Trophoblast cell (in vitro differentiated cells and primary cell): Measurements from ENCODE around the gene AGER.
A peak's percentile ranks its signal among the peaks of the same experiment; 100 is the strongest.

Experiments
- DNase-seq, 2 donors: peaks; one replicate each; pipeline ENCODE4 v3.0.0-alpha.2; 2016
- H2AFZ ChIP-seq: 2 replicates; pipeline ENCODE4 v1.6.1; 2013; ENCODE audit warnings: low read length, moderate library complexity, mild to moderate bottlenecking; ENCODE audit not compliant: insufficient read depth, poor library complexity
- H2AK5ac ChIP-seq: 2 replicates; pipeline ENCODE4 v1.6.1; 2013; ENCODE audit warnings: mild to moderate bottlenecking, low read length
- H2BK120ac ChIP-seq: 2 replicates; pipeline ENCODE4 v1.6.1; 2013; ENCODE audit warnings: low read length, mild to moderate bottlenecking, moderate library complexity; ENCODE audit not compliant: insufficient read depth, poor library complexity
- H2BK12ac ChIP-seq: 2 replicates; pipeline ENCODE4 v1.6.1; 2013; ENCODE audit warnings: mild to moderate bottlenecking, low read length, moderate library complexity
- H2BK5ac ChIP-seq: 2 replicates; pipeline ENCODE4 v1.6.1; 2013; ENCODE audit warnings: low read length, low read depth, moderate library complexity, mild to moderate bottlenecking; ENCODE audit not compliant: poor library complexity
- H3K14ac ChIP-seq: 2 replicates; pipeline ENCODE4 v1.6.1; 2013; ENCODE audit warnings: mild to moderate bottlenecking, low read length
- H3K18ac ChIP-seq: 2 replicates; pipeline ENCODE4 v1.6.1; 2013; ENCODE audit warnings: mild to moderate bottlenecking, low read length
- H3K23ac ChIP-seq: 2 replicates; pipeline ENCODE4 v1.6.1; 2013; ENCODE audit warnings: low read length
- H3K27ac ChIP-seq: 2 replicates; pipeline ENCODE4 v1.5.1; 2013; ENCODE audit warnings: low read depth, mild to moderate bottlenecking, inconsistent platforms, low read length, moderate library complexity
- H3K27me3 ChIP-seq: 2 replicates; pipeline ENCODE4 v1.6.1; 2013; ENCODE audit warnings: inconsistent platforms, mild to moderate bottlenecking, low read length, moderate library complexity; ENCODE audit not compliant: insufficient read depth
- H3K36me3 ChIP-seq, 2 experiments: 1 replicate in 1 of 2; 2 replicates in 1 of 2; pipeline ENCODE4 v1.6.1; 2013; ENCODE audit warnings: low read length in 2 of 2, mild to moderate bottlenecking in 2 of 2, moderate library complexity in 1 of 2; ENCODE audit not compliant: insufficient read depth in 2 of 2, control insufficient read depth in 1 of 2
- H3K4ac ChIP-seq: 2 replicates; pipeline ENCODE4 v1.6.1; 2013; ENCODE audit warnings: low read depth, mild to moderate bottlenecking, low read length, moderate library complexity
- H3K4me1 ChIP-seq, 2 experiments: 1 replicate in 1 of 2; 2 replicates in 1 of 2; pipeline ENCODE4 v1.6.1; 2013; ENCODE audit warnings: low read length in 2 of 2, mild to moderate bottlenecking in 2 of 2, moderate library complexity in 1 of 2; ENCODE audit not compliant: insufficient read depth in 2 of 2, control insufficient read depth in 1 of 2
- H3K4me2 ChIP-seq: 2 replicates; pipeline ENCODE4 v1.6.1; 2013; ENCODE audit warnings: inconsistent platforms, mild to moderate bottlenecking, low read length, moderate library complexity
- H3K4me3 ChIP-seq: 2 replicates; pipeline ENCODE4 v1.5.1; 2013; ENCODE audit warnings: mild to moderate bottlenecking, low read depth, low read length, inconsistent platforms
- H3K79me1 ChIP-seq: one replicate; pipeline ENCODE4 v1.6.1; 2013; ENCODE audit warnings: low read length
- H3K79me2 ChIP-seq: 2 replicates; pipeline ENCODE4 v1.6.1; 2013; ENCODE audit warnings: low read length, mild to moderate bottlenecking; ENCODE audit not compliant: control insufficient read depth, insufficient read depth, poor library complexity
- H3K9ac ChIP-seq: 2 replicates; pipeline ENCODE4 v1.6.1; 2013; ENCODE audit warnings: mild to moderate bottlenecking, low read length
- H3K9me3 ChIP-seq: 2 replicates; pipeline ENCODE4 v1.6.1; 2013; ENCODE audit warnings: low read depth, mild to moderate bottlenecking, control low read depth, inconsistent platforms, low read length; ENCODE audit not compliant: insufficient read depth
- H4K12ac ChIP-seq: 2 replicates; pipeline ENCODE4 v1.6.1; 2013; ENCODE audit warnings: low read depth, mild to moderate bottlenecking, low read length, moderate library complexity
- H4K8ac ChIP-seq: 2 replicates; pipeline ENCODE4 v1.6.1; 2013; ENCODE audit warnings: low read depth, mild to moderate bottlenecking, low read length, moderate library complexity
- H4K91ac ChIP-seq: one replicate; pipeline ENCODE4 v1.6.1; 2013; ENCODE audit warnings: low read depth, mild to moderate bottlenecking, low read length, moderate library complexity
- WGBS: extraction: QIAGEN DNeasy Blood & Tissue Kit; methylation state at CpG from one replicate; pipeline ENCODE4 v1.1.7; 2013; ENCODE audit warnings: missing lambda C conversion rate; ENCODE audit not compliant: insufficient read length, insufficient coverage; ENCODE audit errors: extremely low coverage; 5-methylcytosine and 5-hydroxymethylcytosine counted together

AGER gene

DNA sequence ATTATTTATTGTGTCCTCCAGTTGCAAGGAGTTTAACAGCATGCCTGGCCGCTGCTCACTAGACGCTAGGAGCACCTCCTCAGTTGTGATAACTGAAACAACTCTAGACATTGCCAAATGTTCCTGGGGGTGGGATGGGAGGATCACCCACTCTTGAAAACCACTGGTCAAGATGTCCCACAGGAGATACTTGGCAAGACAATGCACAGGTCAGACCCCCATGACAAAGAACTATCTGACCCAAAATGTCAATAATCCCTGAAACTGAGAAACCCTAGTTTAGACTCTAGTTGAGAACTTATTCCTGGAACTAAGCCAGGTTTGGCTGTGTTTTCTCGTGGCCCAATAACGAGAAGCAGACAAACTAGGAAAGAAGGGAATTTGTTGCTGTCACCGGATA, 44.5 kb downstream of the AGER start:
- Histone ChIP-seq H3K18ac (no peak overlapping the region), H3K27ac (no peak overlapping the region), H3K4me2 (no peak overlapping the region), H3K14ac (no peak overlapping the region), H4K12ac (no peak overlapping the region), H3K9me3 (no peaks in the 10 kb centered on the region), H3K4me3 (no peak overlapping the region), H2BK120ac (no peak overlapping the region), H3K36me3 (no peaks in the 10 kb centered on the region), H3K4ac (no peak overlapping the region), H3K27me3 (no peaks in the 10 kb centered on the region), H2AFZ (no peak overlapping the region), H3K79me1 (no peaks in the 10 kb centered on the region), H3K9ac (no peak overlapping the region), H3K79me2 (no peaks in the 10 kb centered on the region), H3K23ac (no peak overlapping the region), H3K4me1 (no peaks in the 10 kb centered on the region), H2AK5ac (no peak overlapping the region), H2BK5ac (no peak overlapping the region), H2BK12ac (no peak overlapping the region), H4K8ac (no peak overlapping the region), H4K91ac (no peak overlapping the region)
- WGBS: no CpG with 5 or more reads among the region's 5 CpGs
- DNase-seq: no peak

DNA sequence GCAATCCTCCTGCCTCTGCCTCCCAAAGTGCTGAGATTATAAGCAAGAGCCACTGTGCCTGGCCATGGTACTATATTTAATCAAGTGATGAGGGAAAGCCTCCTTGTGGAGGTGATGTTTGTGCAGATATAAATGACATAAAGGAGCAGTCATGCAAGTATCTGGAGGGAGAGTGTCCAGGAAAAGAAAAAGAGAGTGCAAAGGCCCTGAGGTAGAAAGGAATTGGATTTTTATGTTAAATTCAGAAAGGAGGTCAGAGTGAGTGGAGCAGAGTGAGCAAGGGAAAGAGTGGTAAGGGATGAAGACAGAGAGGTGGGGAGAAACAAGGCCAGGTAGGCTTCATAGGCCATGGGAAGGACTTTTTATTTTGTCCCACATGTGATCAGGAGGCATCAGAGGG, 46.6 kb downstream of the AGER start:
- H3K36me3 ChIP-seq: no peaks in the 10 kb centered on the region
- no peak overlapping the region for H2AK5ac ChIP-seq
- H2BK12ac ChIP-seq: no peak overlapping the region
- H3K23ac ChIP-seq: no peak overlapping the region
- no peak overlapping the region for H4K91ac ChIP-seq
- no peaks in the 10 kb centered on the region for H3K27me3 ChIP-seq
- DNase-seq: no peak
- H2BK5ac ChIP-seq: no peak overlapping the region
- no peaks in the 10 kb centered on the region for H3K9me3 ChIP-seq
- H3K27ac ChIP-seq: no peak overlapping the region
- H3K4me1 ChIP-seq: no peaks in the 10 kb centered on the region
- H3K4me2 ChIP-seq: no peak overlapping the region
- no peak overlapping the region for H3K14ac ChIP-seq
- no peak overlapping the region for H4K12ac ChIP-seq
- no peak overlapping the region for H2AFZ ChIP-seq
- H2BK120ac ChIP-seq: no peak overlapping the region
- H3K4me3 ChIP-seq: no peak overlapping the region
- no peak overlapping the region for H3K18ac ChIP-seq
- H3K9ac ChIP-seq: no peak overlapping the region
- no peak overlapping the region for H3K4ac ChIP-seq
- H3K79me2 ChIP-seq: no peaks in the 10 kb centered on the region
- H4K8ac ChIP-seq: no peak overlapping the region
- no peaks in the 10 kb centered on the region for H3K79me1 ChIP-seq

- peaks cover 5% of the 10 kb centered on the region for H3K79me2 ChIP-seq
- no CpG with 5 or more reads among the region's 4 CpGs for whole genome bisulfite sequencing
- no peaks in the 10 kb centered on the region for H3K36me3 ChIP-seq
- no peak overlapping the region for H2AFZ ChIP-seq
- no peak overlapping the region for H3K9ac ChIP-seq
- H3K4me3 ChIP-seq: no peak overlapping the region
- peaks cover 7 to 8% of the 10 kb centered on the region in 2 experiments for H3K4me1 ChIP-seq
- H3K9me3 ChIP-seq: no peaks in the 10 kb centered on the region
- H3K23ac ChIP-seq: no peak overlapping the region
- H3K79me1 ChIP-seq: peaks cover 9% of the 10 kb centered on the region
- no peak overlapping the region for H3K14ac ChIP-seq
- H3K4ac ChIP-seq: no peak overlapping the region
- no peak overlapping the region for H3K4me2 ChIP-seq
- H2BK120ac ChIP-seq: no peak overlapping the region
- no peak overlapping the region for H4K91ac ChIP-seq
- H4K12ac ChIP-seq: no peak overlapping the region
- H2AK5ac ChIP-seq: no peak overlapping the region
- H3K27ac ChIP-seq: no peak overlapping the region
- H3K27me3 ChIP-seq: no peaks in the 10 kb centered on the region
- no peak overlapping the region for H2BK12ac ChIP-seq
- H4K8ac ChIP-seq: no peak overlapping the region
- no peak for DNase-seq
- H2BK5ac ChIP-seq: no peak overlapping the region
- H3K18ac ChIP-seq: no peak overlapping the region
Observed at GRCh38 chr6:32133786-32134185, 50.3 kb downstream of the AGER start.

DNA sequence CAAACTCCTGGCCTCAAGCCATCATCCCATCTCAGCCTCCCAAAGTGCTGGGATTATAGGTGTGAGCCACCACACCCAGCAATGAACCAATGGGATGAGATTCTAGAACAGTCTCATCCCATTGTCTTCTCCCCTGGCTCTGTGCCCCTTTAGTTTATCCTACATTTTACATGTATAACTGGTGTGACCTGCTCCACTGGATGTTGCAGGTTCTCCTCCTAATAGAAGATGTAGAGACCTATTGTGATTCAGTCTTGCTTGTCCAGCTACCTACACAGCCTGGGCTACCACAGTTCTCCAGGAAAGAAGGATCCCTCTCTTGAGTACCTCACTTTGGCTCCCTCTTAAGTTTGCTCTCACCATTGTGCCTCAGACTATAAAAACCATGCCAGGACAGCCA, 51.9 kb downstream of the AGER start:
- Histone ChIP-seq H3K27ac (no peak overlapping the region), H4K12ac (no peak overlapping the region), H4K91ac (no peak overlapping the region)

More for the DNA sequence above, 51.9 kb downstream of the AGER start:
- H4K8ac ChIP-seq: no peak overlapping the region
- peaks cover 15 to 16% of the 10 kb centered on the region in 2 experiments for H3K4me1 ChIP-seq
- H3K4me3 ChIP-seq: no peak overlapping the region
- no peak overlapping the region for H3K9ac ChIP-seq
- H3K4me2 ChIP-seq: no peak overlapping the region
- H2BK120ac ChIP-seq: no peak overlapping the region
- H3K4ac ChIP-seq: no peak overlapping the region
- H3K9me3 ChIP-seq: no peaks in the 10 kb centered on the region
- H3K23ac ChIP-seq: no peak overlapping the region
- no peak overlapping the region for H2AFZ ChIP-seq
- no peaks in the 10 kb centered on the region for H3K36me3 ChIP-seq
- H3K27me3 ChIP-seq: no peaks in the 10 kb centered on the region
- H2BK12ac ChIP-seq: no peak overlapping the region
- peak in 1 of 2 donors; percentile 47 for DNase-seq
- H2AK5ac ChIP-seq: no peak overlapping the region
- H3K14ac ChIP-seq: no peak overlapping the region
- no peak overlapping the region for H3K18ac ChIP-seq
- no peak overlapping the region for H2BK5ac ChIP-seq
- H3K79me2 ChIP-seq: peaks cover 10% of the 10 kb centered on the region
- peaks cover 13% of the 10 kb centered on the region for H3K79me1 ChIP-seq
